Right lobe of liver (tissue), 4 donors: Measurements from ENCODE around the gene PKM.

Experiments
- CTCF ChIP-seq, 4 donors: fragments of 200-600 bp in 3 of 4; fragments of 450-650 bp in 1 of 4; IDR thresholded peaks; one replicate each; pipeline versions ENCODE4 v1.5.1 to v1.8.0; 2016 to 2022; ENCODE audit warnings: antibody characterized with exemption in 4 of 4, mild to moderate bottlenecking in 2 of 4
- POLR2A ChIP-seq: fragments of 450-650 bp; IDR thresholded peaks from one replicate; pipeline ENCODE4 v1.6.1; 2017; ENCODE audit warnings: antibody characterized with exemption, mild to moderate bottlenecking
- donor health status: DM: no; HTN: no; CAD: no.
- donor health status: DM: no; HTN: no; CAD: no.
- donor health status: DM: no; HTN: yes; CAD: no.

- TF ChIP-seq CTCF (IDR thresholded peaks at IDR 0.05) (no peak), POLR2A (no peak)
These were observed 61.6 kb downstream of the PKM start for GRCh38 chr15:72169236-72169920.
